Measurements from ENCODE around the gene LCNL1. TPM values are rescaled to one million over a fixed set of nuclear protein-coding genes. Genes with fewer than 3 reads are reported as not detected.

Gene LCNL1
- total and polyA plus RNA-seq, 9 donors, result 0.12 to 1.3 (median 0.42) TPM

GRCh38 chr9:136965771-136966484 lies 16.9 kb upstream of the LCNL1 start:
- Histone ChIP-seq H3K9me3 (replicated peaks; ENCODE audit: control insufficient read depth, low read depth, low read length) (no peaks in the 10 kb centered on the region), H3K4me1 (ENCODE audit: control insufficient read depth, insufficient read depth, low read length) (peaks cover 28% of the 10 kb centered on the region), H3K4me3 (ENCODE audit: low read length) (no peak overlapping the region), H3K27me3 (ENCODE audit: control insufficient read depth, insufficient read depth, low read length) (peaks cover 10% of the 10 kb centered on the region), H3K27ac (ENCODE audit: low read length) (no peak overlapping the region), H3K36me3 (ENCODE audit: control insufficient read depth, insufficient read depth, low read length) (no peaks in the 10 kb centered on the region)
- DNase-seq, result peak; percentile 68
- 24% methylated on average over 16 of the region's 23 CpGs for WGBS (ENCODE audit: insufficient coverage)

DNA sequence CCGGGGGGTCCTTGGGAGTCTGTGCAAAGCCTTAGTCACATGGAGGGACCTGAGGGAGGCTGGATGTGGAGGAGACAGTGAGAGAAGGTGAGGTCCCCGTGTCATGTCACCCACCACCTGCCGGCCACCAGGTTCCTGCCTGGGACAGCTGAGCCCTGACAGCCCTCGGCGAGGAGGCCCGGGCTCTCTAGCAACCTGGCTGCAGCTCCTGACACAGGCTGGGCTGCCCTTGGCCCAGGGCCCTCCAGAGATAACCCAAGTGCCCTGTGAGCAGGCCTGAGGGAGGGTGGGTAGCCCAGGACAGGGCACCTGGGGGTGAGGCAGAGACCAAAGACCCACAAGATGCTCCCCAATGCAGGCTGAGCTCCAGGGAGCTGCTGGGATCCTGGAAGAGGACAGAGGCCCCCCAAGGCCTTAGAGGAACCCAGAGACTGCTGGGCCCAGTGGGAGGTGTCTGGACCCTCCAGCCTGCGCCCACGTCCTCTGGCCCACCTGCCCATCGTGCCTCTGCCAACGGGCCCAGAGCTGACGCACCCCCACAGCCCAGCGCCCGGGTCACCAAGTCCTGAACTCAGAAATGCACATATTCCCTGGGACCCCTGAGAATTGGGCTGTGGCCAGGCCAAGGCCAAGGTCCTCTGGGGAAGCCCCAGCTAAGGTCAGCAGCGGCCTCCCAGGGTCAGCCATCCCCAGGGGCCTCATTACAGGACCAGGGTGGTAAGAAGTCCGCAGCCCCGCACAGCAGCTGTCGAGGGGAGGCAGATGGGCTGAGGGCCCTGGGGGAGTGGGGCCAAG lies 14.3 kb upstream of the LCNL1 start:
- Histone ChIP-seq H3K4me1 (ENCODE audit: control insufficient read depth, insufficient read depth, low read length) (peaks cover 13% of the 10 kb centered on the region), H3K4me3 (ENCODE audit: low read length) (no peak overlapping the region), H3K27ac (ENCODE audit: low read length) (no peak overlapping the region), H3K36me3 (ENCODE audit: control insufficient read depth, insufficient read depth, low read length) (no peaks in the 10 kb centered on the region), H3K27me3 (ENCODE audit: control insufficient read depth, insufficient read depth, low read length) (peaks cover 8% of the 10 kb centered on the region), H3K9me3 (replicated peaks; ENCODE audit: control insufficient read depth, low read depth, low read length) (no peaks in the 10 kb centered on the region)
- 73% methylated on average over 11 of the region's 17 CpGs for WGBS (ENCODE audit: insufficient coverage)
- no peak for DNase-seq

GRCh38 chr9:136969150-136969549 lies 13.6 kb upstream of the LCNL1 start:
- 75% methylated on average over 16 of the region's 17 CpGs for WGBS (ENCODE audit: insufficient coverage)
- H3K27ac ChIP-seq (ENCODE audit: low read length), result no peak overlapping the region

DNA sequence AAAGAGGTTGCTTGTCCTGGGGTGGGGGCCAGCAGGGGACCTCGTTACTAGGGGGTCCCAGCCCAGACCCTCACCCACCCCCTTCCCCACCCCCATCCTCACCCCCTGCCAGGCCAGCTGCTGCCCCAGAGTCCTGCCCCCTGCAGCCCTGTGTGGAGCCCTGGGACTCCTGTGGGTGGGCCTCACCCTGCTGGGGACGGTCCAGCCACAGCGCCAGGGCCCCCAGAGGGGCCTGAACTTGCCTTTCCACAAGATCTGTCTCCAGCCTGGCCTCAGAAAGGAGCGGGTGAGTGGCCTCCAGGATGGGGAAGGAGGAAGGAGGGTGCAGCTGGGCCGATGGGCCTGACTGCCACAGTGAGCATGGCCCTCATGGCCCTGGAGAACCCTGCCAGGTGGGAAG lies 13.0 kb upstream of the LCNL1 start:
- 50% methylated on average over 4 of the region's 5 CpGs for WGBS (ENCODE audit: insufficient coverage)
- H3K27me3 ChIP-seq (ENCODE audit: control insufficient read depth, insufficient read depth, low read length), result peaks cover 8% of the 10 kb centered on the region
- H3K27ac ChIP-seq (ENCODE audit: low read length), result no peak overlapping the region
- H3K4me1 ChIP-seq (ENCODE audit: control insufficient read depth, insufficient read depth, low read length), result peaks cover 12% of the 10 kb centered on the region
- H3K36me3 ChIP-seq (ENCODE audit: control insufficient read depth, insufficient read depth, low read length), result no peaks in the 10 kb centered on the region
- DNase-seq, result no peak
- H3K9me3 ChIP-seq (replicated peaks; ENCODE audit: control insufficient read depth, low read depth, low read length), result no peaks in the 10 kb centered on the region
- no peak overlapping the region for H3K4me3 ChIP-seq (ENCODE audit: low read length)

More at GRCh38 chr9:136969150-136969549, 13.6 kb upstream of the LCNL1 start:
- H3K36me3 ChIP-seq (ENCODE audit: control insufficient read depth, insufficient read depth, low read length), result no peaks in the 10 kb centered on the region
- H3K4me1 ChIP-seq (ENCODE audit: control insufficient read depth, insufficient read depth, low read length), result peaks cover 10% of the 10 kb centered on the region
- H3K4me3 ChIP-seq (ENCODE audit: low read length), result no peak overlapping the region
- H3K9me3 ChIP-seq (replicated peaks; ENCODE audit: control insufficient read depth, low read depth, low read length), result no peaks in the 10 kb centered on the region
- DNase-seq, result no peak
- H3K27me3 ChIP-seq (ENCODE audit: control insufficient read depth, insufficient read depth, low read length), result peaks cover 8% of the 10 kb centered on the region

DNA sequence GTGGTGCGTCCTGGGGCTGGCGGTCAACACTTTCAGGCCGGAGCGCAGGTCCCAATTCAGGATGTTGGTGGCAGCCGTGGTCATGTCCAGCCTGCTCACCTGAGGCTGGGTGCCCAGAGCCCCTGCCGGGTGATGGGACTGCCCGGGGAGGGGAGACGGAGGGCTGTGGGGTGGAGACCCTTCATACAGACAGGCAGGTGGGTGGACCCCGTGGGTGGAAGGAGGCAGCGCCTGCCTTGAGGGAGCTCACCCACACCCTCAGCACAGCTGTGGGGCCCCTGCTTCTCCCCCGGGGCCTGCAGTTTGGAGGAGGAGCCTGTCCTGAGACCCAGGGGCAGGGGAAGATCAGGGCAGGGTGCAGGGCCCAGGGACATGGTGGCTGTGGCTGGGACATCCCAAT lies 12.4 kb upstream of the LCNL1 start:
- H3K4me1 ChIP-seq (ENCODE audit: control insufficient read depth, insufficient read depth, low read length), result peaks cover 18% of the 10 kb centered on the region
- no peaks in the 10 kb centered on the region for H3K36me3 ChIP-seq (ENCODE audit: control insufficient read depth, insufficient read depth, low read length)
- no peaks in the 10 kb centered on the region for H3K9me3 ChIP-seq (replicated peaks; ENCODE audit: control insufficient read depth, low read depth, low read length)
- no peak for DNase-seq
- no peak overlapping the region for H3K27ac ChIP-seq (ENCODE audit: low read length)
- 78% methylated on average over 8 of the region's 11 CpGs for WGBS (ENCODE audit: insufficient coverage)
- H3K4me3 ChIP-seq (ENCODE audit: low read length), result no peak overlapping the region
- H3K27me3 ChIP-seq (ENCODE audit: control insufficient read depth, insufficient read depth, low read length), result peaks cover 8% of the 10 kb centered on the region

GRCh38 chr9:136971746-136972145 lies 11.0 kb upstream of the LCNL1 start:
- DNase-seq, result no peak
- peaks cover 22% of the 10 kb centered on the region for H3K4me1 ChIP-seq (ENCODE audit: control insufficient read depth, insufficient read depth, low read length)
- no peaks in the 10 kb centered on the region for H3K9me3 ChIP-seq (replicated peaks; ENCODE audit: control insufficient read depth, low read depth, low read length)
- no peaks in the 10 kb centered on the region for H3K27me3 ChIP-seq (ENCODE audit: control insufficient read depth, insufficient read depth, low read length)
- 57% methylated on average over 14 of the region's 14 CpGs for WGBS (ENCODE audit: insufficient coverage)
- no peak overlapping the region for H3K4me3 ChIP-seq (ENCODE audit: low read length)
- no peak overlapping the region for H3K27ac ChIP-seq (ENCODE audit: low read length)
- no peaks in the 10 kb centered on the region for H3K36me3 ChIP-seq (ENCODE audit: control insufficient read depth, insufficient read depth, low read length)

- H3K36me3 ChIP-seq (ENCODE audit: control insufficient read depth, insufficient read depth, low read length), result no peaks in the 10 kb centered on the region
- no peak overlapping the region for H3K27ac ChIP-seq (ENCODE audit: low read length)
- no peak for DNase-seq
- H3K9me3 ChIP-seq (replicated peaks; ENCODE audit: control insufficient read depth, low read depth, low read length), result no peaks in the 10 kb centered on the region
- H3K27me3 ChIP-seq (ENCODE audit: control insufficient read depth, insufficient read depth, low read length), result no peaks in the 10 kb centered on the region
- WGBS (ENCODE audit: insufficient coverage), result 74% methylated on average over 9 of the region's 11 CpGs
- H3K4me3 ChIP-seq (ENCODE audit: low read length), result no peak overlapping the region
- H3K4me1 ChIP-seq (ENCODE audit: control insufficient read depth, insufficient read depth, low read length), result peaks cover 28% of the 10 kb centered on the region
Observed at GRCh38 chr9:136972335-136972734, 10.5 kb upstream of the LCNL1 start.

- Histone ChIP-seq H3K4me3 (ENCODE audit: low read length) (no peak overlapping the region), H3K27ac (ENCODE audit: low read length) (no peak overlapping the region), H3K4me1 (ENCODE audit: control insufficient read depth, insufficient read depth, low read length) (peaks cover 32% of the 10 kb centered on the region), H3K36me3 (ENCODE audit: control insufficient read depth, insufficient read depth, low read length) (no peaks in the 10 kb centered on the region), H3K9me3 (replicated peaks; ENCODE audit: control insufficient read depth, low read depth, low read length) (no peaks in the 10 kb centered on the region), H3K27me3 (ENCODE audit: control insufficient read depth, insufficient read depth, low read length) (peaks cover 3% of the 10 kb centered on the region)
- DNase-seq, result no peak
- WGBS (ENCODE audit: insufficient coverage), result 83% methylated on average over 1 of the region's 13 CpGs
Observed at GRCh38 chr9:136972743-136973142, 10.1 kb upstream of the LCNL1 start.

- 84% methylated on average over 15 of the region's 29 CpGs for WGBS (ENCODE audit: insufficient coverage)
- no peak for DNase-seq
Observed at GRCh38 chr9:136973618-136974617, 8.9 kb upstream of the LCNL1 start.

More at GRCh38 chr9:136973618-136974617, 8.9 kb upstream of the LCNL1 start:
- Histone ChIP-seq H3K27ac (ENCODE audit: low read length) (no peak overlapping the region), H3K27me3 (ENCODE audit: control insufficient read depth, insufficient read depth, low read length) (peaks cover 3% of the 10 kb centered on the region), H3K4me3 (ENCODE audit: low read length) (no peak overlapping the region), H3K36me3 (ENCODE audit: control insufficient read depth, insufficient read depth, low read length) (no peaks in the 10 kb centered on the region), H3K9me3 (replicated peaks; ENCODE audit: control insufficient read depth, low read depth, low read length) (no peaks in the 10 kb centered on the region), H3K4me1 (ENCODE audit: control insufficient read depth, insufficient read depth, low read length) (peaks cover 37% of the 10 kb centered on the region)

Measured in muscle of leg (tissue), 11 donors.